ENCODE data around the gene HIP1R. TPM values are rescaled to one million over a fixed set of nuclear protein-coding genes. Genes with fewer than 3 reads are reported as not detected.
"Not testable (repeated sequence)": the region's sequence is repeated elsewhere in the genome, so short reads cannot be mapped to it uniquely, and the experiment has no call there.

The HIP1R gene
- total RNA-seq, 1 experiment from 2014 or later, result 33.1 TPM

- no peaks in the 10 kb centered on the region for H4K20me1 ChIP-seq (ENCODE audit: insufficient read depth)
- H3K4me2 ChIP-seq, result no peak overlapping the region
- intact Hi-C loops (cut with micrococcal nuclease; ENCODE audit: unreplicated experiment), result no loop called here
- BruUV-seq (replicated peaks), result no TSS peak
- TF ChIP-seq EZH2 (IDR thresholded peaks at IDR 0.05; ENCODE audit: low read depth) (no peak), CTCF (conservative IDR thresholded peaks at IDR 0.05) (no peak)
- ChIA-PET POLR2A (ENCODE audit: unreplicated experiment) (no interaction called here), CTCF (interaction anchor here (0.7 kb wide), 1 partner anchor 26 kb away, joined by 3 read pairs; no protein-coding TSS in a partner anchor)
- H3K9me3 ChIP-seq (ENCODE audit: insufficient read depth, low read depth), result no peaks in the 10 kb centered on the region
- no peaks in the 10 kb centered on the region for H3K9me2 ChIP-seq (ENCODE audit: insufficient read depth)
- no peak overlapping the region for H3K4me3 ChIP-seq
- no peaks in the 10 kb centered on the region for H3K27me3 ChIP-seq (ENCODE audit: insufficient read depth, low read depth)
- no peak for DNase-seq
- H3K36me3 ChIP-seq (ENCODE audit: low read depth), result no peaks in the 10 kb centered on the region
- peaks cover 17% of the 10 kb centered on the region for H3F3A ChIP-seq (ENCODE audit: insufficient read depth, low read depth)
- peaks cover 15% of the 10 kb centered on the region for H3K4me1 ChIP-seq (replicated peaks; ENCODE audit: insufficient read depth)
- no peak overlapping the region for H3K27ac ChIP-seq
- H3K79me2 ChIP-seq (ENCODE audit: low read depth), result no peaks in the 10 kb centered on the region
- no peak overlapping the region for H2AFZ ChIP-seq
Measured at GRCh38 chr12:122903693-122904034, 68.4 kb downstream of the HIP1R start.

- H3K4me3 ChIP-seq; H3K9me3 ChIP-seq (ENCODE audit: insufficient read depth, low read depth); CTCF ChIA-PET; H4K20me1 ChIP-seq (ENCODE audit: insufficient read depth); H3K27me3 ChIP-seq (ENCODE audit: insufficient read depth, low read depth); DNase-seq; H3K36me3 ChIP-seq (ENCODE audit: low read depth); H3K9me2 ChIP-seq (ENCODE audit: insufficient read depth); BruUV-seq (replicated peaks); POLR2A ChIA-PET (ENCODE audit: unreplicated experiment); H3K79me2 ChIP-seq (ENCODE audit: low read depth); H2AFZ ChIP-seq; H3K27ac ChIP-seq; H3K4me2 ChIP-seq; intact Hi-C loops (cut with micrococcal nuclease; ENCODE audit: unreplicated experiment); H3F3A ChIP-seq (ENCODE audit: insufficient read depth, low read depth): not testable (repeated sequence)
- peaks cover 14% of the 10 kb centered on the region; the same call in 1 of the 2 replicates for H3K4me1 ChIP-seq (replicated peaks; ENCODE audit: insufficient read depth)
Measured at GRCh38 chr12:122905258-122905657, 70.0 kb downstream of the HIP1R start.

GRCh38 chr12:122908915-122909314 lies 73.7 kb downstream of the HIP1R start:
- DNase-seq, result no peak
- H3K79me2 ChIP-seq (ENCODE audit: low read depth), result no peaks in the 10 kb centered on the region
- no peak overlapping the region for H3K4me3 ChIP-seq
- no peak overlapping the region for H3K27ac ChIP-seq
- H3K9me3 ChIP-seq (ENCODE audit: insufficient read depth, low read depth), result no peaks in the 10 kb centered on the region
- H3K27me3 ChIP-seq (ENCODE audit: insufficient read depth, low read depth), result no peaks in the 10 kb centered on the region
- H3K4me1 ChIP-seq (replicated peaks; ENCODE audit: insufficient read depth), result peaks cover 9% of the 10 kb centered on the region; the same call in 1 of the 2 replicates
- H3K9me2 ChIP-seq (ENCODE audit: insufficient read depth), result no peaks in the 10 kb centered on the region
- TF ChIP-seq EZH2 (IDR thresholded peaks at IDR 0.05; ENCODE audit: low read depth) (no peak), CTCF (conservative IDR thresholded peaks at IDR 0.05) (no peak)
- no peak overlapping the region for H2AFZ ChIP-seq
- no peaks in the 10 kb centered on the region for H3K36me3 ChIP-seq (ENCODE audit: low read depth)
- H3K4me2 ChIP-seq, result no peak overlapping the region
- peaks cover 7% of the 10 kb centered on the region; the same call in 1 of the 2 replicates for H3F3A ChIP-seq (ENCODE audit: insufficient read depth, low read depth)
- intact Hi-C loops (cut with micrococcal nuclease; ENCODE audit: unreplicated experiment), result no loop called here
- CTCF ChIA-PET, result no interaction called here
- POLR2A ChIA-PET (ENCODE audit: unreplicated experiment), result interaction anchor here (0.6 kb wide), 1 partner anchor 61 kb away, joined by 4 read pairs; no protein-coding TSS in a partner anchor
- BruUV-seq (replicated peaks), result no TSS peak
- H4K20me1 ChIP-seq (ENCODE audit: insufficient read depth), result no peaks in the 10 kb centered on the region

Measured in PC-9 (cell line).